GM21360 (cell line): ENCODE measurements around the gene SNF8.

ENCODE experiments used
- ATAC-seq: cut with Tn5 transposase; IDR thresholded peaks from one replicate; pipeline ENCODE4 v1.9.1; 2021; ENCODE audit warnings: mild to moderate bottlenecking, moderate library complexity; ENCODE audit not compliant: unreplicated experiment

Gene SNF8

DNA sequence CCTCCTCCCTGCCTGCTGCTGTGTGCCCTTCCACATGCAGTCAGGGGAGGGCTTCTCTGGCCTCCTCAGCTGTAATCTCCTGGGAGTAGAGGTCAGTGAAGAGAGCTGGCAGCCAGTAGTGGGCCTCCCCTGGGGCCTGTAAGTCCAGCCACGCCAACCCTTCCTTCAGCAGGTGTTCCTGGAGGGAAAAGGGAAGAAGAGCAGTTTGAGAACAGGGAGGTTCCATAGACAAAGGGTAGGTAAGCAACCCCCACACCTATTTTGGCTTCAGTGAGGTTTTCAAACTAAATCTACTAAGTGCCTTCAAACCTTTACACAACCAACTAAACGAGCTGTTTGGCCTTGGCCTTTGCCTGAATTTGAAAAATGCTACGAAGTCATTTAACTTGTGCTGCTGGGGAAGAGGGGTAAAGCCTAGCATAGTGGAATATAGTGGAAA lies 14.2 kb downstream of the SNF8 start:
- no peak for ATAC-seq

DNA sequence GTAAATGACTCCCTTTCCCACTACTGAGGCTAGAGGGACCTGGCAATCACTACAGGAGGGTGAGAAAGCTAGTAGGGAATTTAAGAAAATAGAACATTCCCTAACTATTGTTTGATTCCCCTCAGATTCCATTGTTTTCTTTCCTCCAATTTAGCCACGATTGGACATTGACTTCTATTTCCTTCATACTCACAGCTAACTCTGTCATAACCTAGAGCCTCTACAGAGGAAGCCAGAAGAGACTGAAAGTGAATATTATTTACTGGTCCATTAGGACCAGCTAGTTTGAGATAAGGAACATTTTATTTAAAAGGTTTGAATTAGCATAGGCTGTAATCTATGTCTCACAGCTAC lies 14.9 kb downstream of the SNF8 start:
- ATAC-seq = no peak

GRCh38 chr17:48928876-48929811 lies 15.5 kb downstream of the SNF8 start:
- ATAC-seq = no peak

DNA sequence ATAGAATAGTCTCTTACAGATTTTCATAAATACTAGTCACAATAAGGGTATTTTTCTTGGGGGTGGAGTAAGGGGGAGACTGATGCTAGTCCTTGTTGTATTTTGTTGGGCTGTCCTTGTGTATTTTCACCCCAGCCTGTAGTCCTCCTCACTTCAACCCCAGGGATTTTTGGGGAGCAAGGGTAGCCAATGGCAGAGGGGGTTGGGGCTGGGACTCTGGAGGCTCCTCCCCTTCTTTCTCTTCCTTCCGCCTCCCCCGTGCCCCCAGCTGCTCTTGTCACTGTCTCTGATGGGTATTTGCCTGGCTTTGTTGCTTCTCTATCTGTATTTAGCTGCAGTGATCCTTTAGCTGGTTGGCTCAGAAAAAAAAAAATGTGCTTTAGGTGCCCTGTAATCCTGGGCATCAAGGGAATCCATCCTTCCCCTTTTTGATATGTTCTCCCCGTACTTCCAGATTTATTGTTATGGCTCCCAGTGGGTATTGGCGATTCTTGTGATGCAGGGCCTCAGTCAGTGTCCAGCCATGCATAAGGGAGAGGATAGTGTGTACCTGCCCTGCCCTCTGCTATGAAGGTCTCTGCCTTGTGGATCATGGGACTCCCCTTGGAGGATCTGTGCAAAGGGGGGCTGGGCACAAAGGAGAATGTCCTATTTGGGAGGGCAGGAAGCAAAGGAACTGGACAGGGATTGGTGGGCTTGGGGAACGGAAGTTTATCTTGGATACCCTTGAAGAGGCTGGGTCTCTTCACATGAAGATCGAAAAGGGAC lies 16.5 kb downstream of the SNF8 start:
- no peak for ATAC-seq

DNA sequence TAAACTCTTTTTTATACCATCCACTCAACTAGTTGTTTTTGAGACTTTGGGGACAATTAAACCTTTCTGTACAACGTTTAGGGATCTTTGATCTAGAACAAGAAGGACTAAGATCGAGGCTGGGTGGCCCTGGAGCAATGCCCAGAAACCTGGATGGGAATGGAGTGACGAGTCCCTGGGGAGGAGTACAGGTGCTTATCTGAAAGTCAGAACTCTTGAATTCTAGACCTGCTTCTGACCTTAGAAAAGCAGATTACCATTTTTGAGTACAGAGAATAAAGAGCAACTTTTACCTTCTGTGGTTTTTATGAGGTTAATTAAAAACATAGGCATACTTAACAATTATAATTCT lies 18.7 kb downstream of the SNF8 start:
- no peak for ATAC-seq

GRCh38 chr17:48925251-48925990 lies 19.2 kb downstream of the SNF8 start:
- ATAC-seq = no peak

DNA sequence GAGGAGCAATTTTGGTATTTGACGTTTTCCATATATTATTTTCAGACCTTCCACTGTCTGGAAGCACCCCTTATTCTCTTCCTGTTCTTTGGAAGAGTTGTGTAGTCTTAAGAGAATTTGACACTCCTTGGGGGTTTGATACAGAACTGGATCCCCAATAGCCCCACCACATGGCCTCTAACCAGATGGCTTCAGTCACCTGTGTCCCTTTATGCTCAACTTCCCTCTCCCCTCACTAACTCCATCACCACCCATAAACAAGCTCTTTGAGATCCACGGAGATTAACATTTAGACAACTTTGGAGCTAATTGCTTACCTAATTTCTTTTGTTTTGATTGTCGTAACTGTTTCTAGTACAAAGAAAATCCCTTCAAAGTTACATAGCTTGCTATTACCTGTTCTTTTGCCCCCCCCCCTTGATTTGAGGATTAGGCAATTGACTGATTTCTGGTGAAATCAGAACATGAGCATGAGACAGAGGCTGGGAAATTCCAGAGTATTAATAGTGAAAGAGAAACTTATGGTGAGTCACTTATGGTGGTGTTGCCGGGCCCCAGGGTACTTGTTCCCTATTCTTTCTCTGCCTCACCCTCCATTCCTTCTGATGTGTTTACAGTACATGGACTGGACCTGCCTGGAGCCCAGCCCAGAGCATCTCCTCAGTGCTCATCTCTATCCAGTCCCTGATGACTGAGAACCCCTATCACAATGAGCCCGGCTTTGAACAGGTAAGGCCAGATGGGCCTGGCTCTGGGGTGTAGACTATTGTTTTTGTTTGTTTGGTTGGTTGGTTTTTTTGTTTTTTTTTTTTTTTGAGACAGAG lies 29.0 kb downstream of the SNF8 start:
- peak; percentile 81 for ATAC-seq

DNA sequence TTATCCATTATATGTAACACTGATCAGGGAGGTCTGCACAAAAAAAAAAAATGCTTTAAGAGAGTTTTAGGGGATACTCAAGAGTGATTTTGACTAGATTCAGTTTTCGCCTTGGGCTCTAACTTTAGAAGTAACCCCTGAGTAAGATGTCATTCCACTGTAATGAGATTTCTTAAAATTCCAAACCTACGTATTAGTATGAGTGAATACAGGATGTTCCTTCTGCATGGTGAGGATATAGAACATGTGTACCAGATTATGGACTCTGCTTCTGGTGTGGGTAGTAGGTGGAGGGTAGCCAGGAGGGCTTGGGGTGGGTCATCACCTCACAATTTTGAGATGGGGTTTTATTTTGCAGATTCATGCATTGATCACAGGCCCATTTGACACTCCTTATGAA lies 32.2 kb downstream of the SNF8 start:
- no peak for ATAC-seq

- no peak for ATAC-seq
Measured at GRCh38 chr17:48910370-48910769, 34.3 kb downstream of the SNF8 start.

GRCh38 chr17:48909783-48910182 lies 34.9 kb downstream of the SNF8 start:
- ATAC-seq = no peak

DNA sequence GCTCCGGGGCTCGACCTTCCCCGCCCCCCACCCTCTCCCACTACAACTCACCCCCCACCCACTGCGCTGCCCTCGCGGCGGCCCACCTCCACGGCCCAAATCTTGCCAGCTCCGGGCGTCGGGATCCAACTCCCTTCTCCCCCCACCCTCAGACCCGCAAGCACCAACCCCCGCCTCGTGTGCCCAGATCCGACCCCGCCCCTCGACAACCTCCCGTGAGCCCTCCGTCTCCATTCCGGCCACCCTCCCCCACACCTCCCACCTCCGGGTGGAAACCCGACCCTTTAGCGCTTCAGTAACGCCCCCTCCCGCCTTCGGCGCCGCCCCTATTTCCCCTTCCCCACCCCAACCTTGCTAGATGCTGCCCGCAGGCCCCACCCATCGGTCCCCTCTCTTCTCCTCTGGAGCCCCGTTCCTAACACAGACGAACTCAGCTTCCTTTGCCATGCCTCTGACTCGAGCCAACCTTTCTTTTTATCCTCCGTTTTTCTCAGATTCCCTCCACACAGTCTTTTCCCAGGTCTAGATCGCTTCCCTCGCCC lies 35.7 kb downstream of the SNF8 start:
- peak; percentile 41 for ATAC-seq

DNA sequence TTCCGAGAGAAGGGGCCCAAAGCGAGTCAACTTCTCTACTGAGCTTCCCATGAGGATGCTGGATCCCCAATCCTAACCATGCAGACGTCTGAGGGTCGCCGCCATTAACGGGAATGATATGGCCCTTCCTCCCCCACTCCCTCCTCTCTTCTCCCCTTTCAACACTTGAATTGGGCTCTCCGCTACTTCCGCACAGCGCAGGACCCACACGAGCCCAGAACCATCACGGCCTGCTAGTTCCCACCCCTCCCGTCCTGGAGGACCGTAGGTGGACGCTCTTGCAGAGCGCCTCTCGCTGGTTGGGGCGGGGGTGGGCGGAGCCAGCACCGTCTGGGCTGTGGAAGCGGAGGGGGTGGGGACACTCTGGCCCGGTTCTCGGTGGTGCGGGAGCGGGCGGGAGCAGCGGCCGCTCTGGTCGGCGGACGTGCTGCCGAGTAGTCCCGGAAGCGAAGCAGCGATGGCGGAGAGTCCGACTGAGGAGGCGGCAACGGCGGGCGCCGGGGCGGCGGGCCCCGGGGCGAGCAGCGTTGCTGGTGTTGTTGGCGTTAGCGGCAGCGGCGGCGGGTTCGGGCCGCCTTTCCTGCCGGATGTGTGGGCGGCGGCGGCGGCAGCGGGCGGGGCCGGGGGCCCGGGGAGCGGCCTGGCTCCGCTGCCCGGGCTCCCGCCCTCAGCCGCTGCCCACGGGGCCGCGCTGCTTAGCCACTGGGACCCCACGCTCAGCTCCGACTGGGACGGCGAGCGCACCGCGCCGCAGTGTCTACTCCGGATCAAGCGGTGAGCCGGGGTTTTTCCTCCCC lies 36.4 kb downstream of the SNF8 start, which contains the start of gene UBE2Z:
Gene UBE2Z, plus strand, starts transcription at position 361 of the 797 bp plus-strand sequence. Its CDS starts 97 bp downstream, at position 458.
- peak; percentile 77 for ATAC-seq

DNA sequence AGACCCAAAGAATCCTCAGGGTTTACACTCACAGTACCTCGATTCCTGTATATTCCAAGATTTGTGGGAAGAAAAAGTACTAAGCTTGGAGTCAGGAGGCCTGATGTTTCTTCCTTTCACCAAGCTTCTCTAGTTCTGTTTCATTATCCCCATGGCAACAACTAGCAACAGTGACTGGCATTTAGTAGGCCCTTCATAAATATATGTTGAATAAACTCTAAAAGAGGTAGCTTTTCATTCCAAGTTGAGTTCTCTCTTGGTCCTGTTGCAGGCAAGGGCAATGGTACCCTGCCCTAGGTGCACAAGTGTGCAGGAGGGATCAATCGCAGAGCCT lies 37.0 kb downstream of the SNF8 start:
- ATAC-seq = no peak

DNA sequence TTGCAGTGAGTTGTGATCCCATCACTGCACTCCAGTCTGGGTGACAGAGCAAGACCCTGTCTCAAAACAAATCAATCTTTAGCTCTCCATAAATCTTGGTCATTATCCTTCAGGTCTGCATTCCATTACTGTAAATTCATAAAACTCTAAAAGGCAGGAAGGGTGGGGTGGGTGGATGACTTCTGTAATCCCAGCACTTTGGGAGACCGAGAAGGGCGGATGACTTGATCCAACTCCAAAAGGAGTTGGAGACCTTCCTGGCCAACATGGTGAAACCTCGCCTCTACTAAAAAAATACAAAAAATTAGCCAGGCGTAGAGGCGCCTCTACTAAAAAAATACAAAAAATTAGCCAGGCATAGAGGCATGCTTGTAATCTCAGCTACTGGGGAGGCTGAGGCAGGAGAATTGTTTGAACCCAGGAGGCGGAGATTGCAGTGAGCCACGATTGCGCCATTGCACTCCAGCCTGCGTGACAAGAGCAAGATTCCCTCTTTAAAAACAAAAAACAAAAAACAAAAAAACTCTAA lies 38.6 kb downstream of the SNF8 start:
- ATAC-seq = no peak

DNA sequence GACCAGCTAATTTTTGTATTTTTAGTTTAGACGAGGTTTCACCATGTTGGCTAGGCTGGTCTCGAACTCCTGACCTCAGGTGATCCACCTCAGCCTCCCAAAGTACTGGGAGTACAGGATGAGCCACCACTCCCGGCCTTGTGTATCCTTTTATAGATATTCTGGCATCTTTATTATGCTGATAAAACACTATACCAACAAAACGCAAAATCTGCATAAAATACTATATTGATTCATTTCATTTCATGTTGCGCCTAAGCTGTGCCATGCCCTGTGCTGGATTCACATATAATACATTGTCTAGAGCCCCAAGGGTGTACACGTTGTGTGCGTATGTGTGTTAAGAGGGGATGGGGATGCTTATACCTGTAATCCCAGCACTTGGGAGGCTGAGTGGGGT lies 40.2 kb downstream of the SNF8 start:
- ATAC-seq = no peak

- ATAC-seq = no peak
Measured at GRCh38 chr17:48903401-48903800, 41.2 kb downstream of the SNF8 start.

GRCh38 chr17:48901241-48901640 lies 43.4 kb downstream of the SNF8 start:
- no peak for ATAC-seq

- no peak for ATAC-seq
Measured at GRCh38 chr17:48894886-48895285, 49.8 kb downstream of the SNF8 start.
